ENCODE data around the gene SUMF1. TPM values are rescaled to one million over a fixed set of nuclear protein-coding genes. Genes with fewer than 3 reads are reported as not detected.

Gene SUMF1
- total RNA-seq, 3 donors from 2014 or later, result 29.3 to 38.3 (median 32.1) TPM

- ATAC-seq, result peak; percentile 67
These were observed 111.5 kb downstream of the SUMF1 start for GRCh38 chr3:4355401-4356219.

GRCh38 chr3:4351872-4352271 is 115.2 kb downstream of the SUMF1 start:
- ATAC-seq, result no peak
- TF ChIP-seq CTCF (IDR thresholded peaks at IDR 0.05), result no peak
- no peaks in the 10 kb centered on the region for H3K36me3 ChIP-seq (ENCODE audit: low read depth)
- H3K9me3 ChIP-seq, result no peaks in the 10 kb centered on the region
- no peak for DNase-seq
- intact Hi-C loops (cut with DNase I, micrococcal nuclease), result loop anchor here (5.0 kb wide), 1 partner anchor 280 kb away; no protein-coding TSS in a partner anchor
- no peak overlapping the region for H3K4me3 ChIP-seq
- no peaks in the 10 kb centered on the region for H3K4me1 ChIP-seq (ENCODE audit: low read depth)

More at GRCh38 chr3:4355401-4356219, 111.5 kb downstream of the SUMF1 start:
- no peaks in the 10 kb centered on the region for H3K9me3 ChIP-seq
- H3K4me3 ChIP-seq, result no peak overlapping the region
- intact Hi-C loops (cut with DNase I, micrococcal nuclease), result no loop called here
- peak in 1 of 3 donors; percentile 39 for DNase-seq
- no peaks in the 10 kb centered on the region for H3K4me1 ChIP-seq (ENCODE audit: low read depth)
- no peaks in the 10 kb centered on the region for H3K36me3 ChIP-seq (ENCODE audit: low read depth)
- TF ChIP-seq CTCF (IDR thresholded peaks at IDR 0.05), result no peak

- DNase-seq, result no peak
- Histone ChIP-seq H3K9me3 (no peaks in the 10 kb centered on the region), H3K4me1 (ENCODE audit: low read depth) (no peaks in the 10 kb centered on the region), H3K4me3 (no peak overlapping the region), H3K36me3 (ENCODE audit: low read depth) (no peaks in the 10 kb centered on the region)
- intact Hi-C loops (cut with DNase I, micrococcal nuclease), result loop anchor here (5.0 kb wide), 1 partner anchor 281 kb away; no protein-coding TSS in a partner anchor
- no peak for ATAC-seq
- TF ChIP-seq CTCF (IDR thresholded peaks at IDR 0.05), result no peak
These were observed 115.8 kb downstream of the SUMF1 start for GRCh38 chr3:4351164-4351855.

- H3K4me1 ChIP-seq (ENCODE audit: low read depth), result no peaks in the 10 kb centered on the region
- peak in 1 of 3 donors; percentile 74 for DNase-seq
- ATAC-seq, result peak; percentile 77
- no peaks in the 10 kb centered on the region for H3K36me3 ChIP-seq (ENCODE audit: low read depth)
- no peak overlapping the region for H3K4me3 ChIP-seq
- no peaks in the 10 kb centered on the region for H3K9me3 ChIP-seq
- intact Hi-C loops (cut with DNase I, micrococcal nuclease), result loop anchor here (5.0 kb wide), 1 partner anchor 282 kb away; no protein-coding TSS in a partner anchor
- TF ChIP-seq CTCF (IDR thresholded peaks at IDR 0.05), result peak; percentile 45
These were observed 116.3 kb downstream of the SUMF1 start for GRCh38 chr3:4350789-4351163.

GRCh38 chr3:4343258-4343657 is 123.8 kb downstream of the SUMF1 start:
- Histone ChIP-seq H3K36me3 (ENCODE audit: low read depth) (no peaks in the 10 kb centered on the region), H3K4me3 (no peak overlapping the region), H3K4me1 (ENCODE audit: low read depth) (no peaks in the 10 kb centered on the region), H3K9me3 (no peaks in the 10 kb centered on the region)
- no peak for TF ChIP-seq CTCF (IDR thresholded peaks at IDR 0.05)
- no peak for DNase-seq
- intact Hi-C loops (cut with DNase I, micrococcal nuclease), result no loop called here
- no peak for ATAC-seq
